PFSK-1 (cell line): Measurements from ENCODE around the gene ZNF79.

Experiments
- REST ChIP-seq, 2 experiments: IDR thresholded peaks; 2 replicates each; pipeline versions ENCODE4 v1.6.1 to v1.8.0; 2011 to 2012; ENCODE audit warnings: low read depth in 2 of 2, low read length in 2 of 2, control low read depth in 1 of 2, inconsistent platforms in 1 of 2, mild to moderate bottlenecking in 1 of 2, moderate library complexity in 1 of 2; ENCODE audit not compliant: insufficient read depth in 1 of 2
- SIN3A ChIP-seq: IDR thresholded peaks from 2 replicates; pipeline ENCODE4 v1.6.1; 2012; ENCODE audit warnings: mild to moderate bottlenecking, low read length, moderate library complexity, borderline replicate concordance; ENCODE audit not compliant: insufficient read depth

DNA sequence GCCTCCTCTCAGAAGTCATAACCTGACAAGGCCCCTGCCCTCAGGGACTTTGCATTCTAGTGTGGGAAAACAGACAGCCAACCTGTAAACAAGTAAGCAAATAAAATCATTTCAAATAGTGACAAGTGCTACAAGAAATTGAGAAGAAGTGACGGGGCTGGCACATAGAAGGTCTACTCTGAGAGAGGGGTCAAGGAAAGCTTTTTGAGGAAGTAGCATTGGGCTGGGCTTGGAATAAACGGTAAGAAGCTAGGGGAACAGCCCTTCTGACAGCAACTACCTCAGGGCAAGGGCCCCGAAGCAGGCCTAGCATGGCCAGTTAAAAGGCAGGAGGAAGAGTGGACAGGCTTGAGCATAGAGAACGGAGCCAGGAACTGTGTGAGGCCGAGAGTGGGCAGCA, 32.0 kb upstream of the ZNF79 start:
- no peak for TF ChIP-seq REST (IDR thresholded peaks at IDR 0.05; ENCODE audit: insufficient read depth in 1 of 2, low read depth in 2 of 2, low read length in 2 of 2)
- TF ChIP-seq SIN3A = no peak
